ENCODE data around the gene GALR1.

DNA sequence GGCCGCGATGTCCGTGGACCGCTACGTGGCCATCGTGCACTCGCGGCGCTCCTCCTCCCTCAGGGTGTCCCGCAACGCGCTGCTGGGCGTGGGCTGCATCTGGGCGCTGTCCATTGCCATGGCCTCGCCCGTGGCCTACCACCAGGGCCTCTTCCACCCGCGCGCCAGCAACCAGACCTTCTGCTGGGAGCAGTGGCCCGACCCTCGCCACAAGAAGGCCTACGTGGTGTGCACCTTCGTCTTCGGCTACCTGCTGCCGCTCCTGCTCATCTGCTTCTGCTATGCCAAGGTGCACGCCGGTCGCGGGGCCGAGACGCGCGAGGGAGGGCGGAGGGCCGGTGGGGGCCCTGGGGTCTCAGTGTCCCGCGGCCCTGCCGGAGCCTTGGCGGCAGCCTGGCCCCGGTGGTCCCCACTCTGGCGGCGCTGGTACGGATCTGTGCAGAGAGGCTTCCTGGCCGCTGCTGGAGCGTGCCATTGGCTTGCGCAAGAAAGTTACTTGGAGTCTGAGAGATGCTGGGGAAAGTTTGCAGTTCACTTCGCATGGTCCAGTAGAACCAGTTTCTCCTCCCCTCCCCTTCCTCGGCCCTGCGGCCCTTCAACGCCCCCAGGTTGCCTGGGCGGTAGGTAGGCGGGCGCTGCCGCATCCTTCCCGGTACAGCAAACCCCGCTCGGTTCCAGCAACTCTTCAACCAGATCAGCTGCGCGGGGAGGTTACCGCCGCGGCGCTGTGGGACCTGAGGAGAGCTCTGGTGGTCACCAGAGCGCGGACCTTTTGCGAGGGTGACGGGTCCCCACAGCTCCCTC is 1.5 kb downstream of the GALR1 start:
- TF ChIP-seq CTCF (conservative IDR thresholded peaks at IDR 0.05 in 1 of 2, IDR thresholded peaks at IDR 0.05 in 1 of 2; ENCODE audit: extremely low read depth in 1 of 2, insufficient read depth in 1 of 2, low read depth in 1 of 2, low read length in 2 of 2), result no peak
- peak; percentile 24 for TF ChIP-seq EZH2 (IDR thresholded peaks at IDR 0.05; ENCODE audit: borderline replicate concordance, low read length)
